ENCODE data around the gene CCDC60.

The CCDC60 gene

GRCh38 chr12:119322301-119322723 lies 12.2 kb upstream of the CCDC60 start:
- Histone ChIP-seq H3F3A (ENCODE audit: insufficient read depth, low read length) (no peaks in the 10 kb centered on the region), H2AFZ (ENCODE audit: low read length) (no peak overlapping the region), H3K4me3 (ENCODE audit: low read length) (no peak overlapping the region), H3K27ac (ENCODE audit: low read length) (no peak overlapping the region), H3K4me1 (ENCODE audit: low read length) (no peaks in the 10 kb centered on the region), H3K4me2 (ENCODE audit: low read depth, low read length) (no peak overlapping the region), H4K20me1 (ENCODE audit: insufficient read depth, low read length) (no peaks in the 10 kb centered on the region), H3K27me3 (replicated peaks; ENCODE audit: insufficient read depth, low read length) (no peaks in the 10 kb centered on the region), H3K9me3 (replicated peaks; ENCODE audit: insufficient read depth, low read length) (no peaks in the 10 kb centered on the region), H3K79me2 (ENCODE audit: low read length) (no peaks in the 10 kb centered on the region), H3K9me2 (replicated peaks; ENCODE audit: insufficient read depth, low read length) (no peaks in the 10 kb centered on the region), H3K9ac (ENCODE audit: low read length) (no peak overlapping the region), H3K36me3 (replicated peaks; ENCODE audit: insufficient read depth, low read length) (no peaks in the 10 kb centered on the region)
- TF ChIP-seq EZH2 (optimal IDR thresholded peaks at IDR 0.05; ENCODE audit: low read depth, low read length) = no peak
- no peak for TF ChIP-seq CTCF (IDR thresholded peaks at IDR 0.05; ENCODE audit: low read length)
- TF ChIP-seq EZH2phosphoT487 (IDR thresholded peaks at IDR 0.05; ENCODE audit: low read length) = no peak
- DNase-seq = no peak

- no peaks in the 10 kb centered on the region for H4K20me1 ChIP-seq (ENCODE audit: insufficient read depth, low read length)
- H3F3A ChIP-seq (ENCODE audit: insufficient read depth, low read length) = no peaks in the 10 kb centered on the region
- H3K27me3 ChIP-seq (replicated peaks; ENCODE audit: insufficient read depth, low read length) = no peaks in the 10 kb centered on the region
- H3K27ac ChIP-seq (ENCODE audit: low read length) = no peak overlapping the region
- H3K4me1 ChIP-seq (ENCODE audit: low read length) = no peaks in the 10 kb centered on the region
- H3K36me3 ChIP-seq (replicated peaks; ENCODE audit: insufficient read depth, low read length) = no peaks in the 10 kb centered on the region
- H3K9me3 ChIP-seq (replicated peaks; ENCODE audit: insufficient read depth, low read length) = no peaks in the 10 kb centered on the region
- H3K9ac ChIP-seq (ENCODE audit: low read length) = no peak overlapping the region
- H2AFZ ChIP-seq (ENCODE audit: low read length) = no peak overlapping the region
- no peaks in the 10 kb centered on the region for H3K79me2 ChIP-seq (ENCODE audit: low read length)
- no peak overlapping the region for H3K4me2 ChIP-seq (ENCODE audit: low read depth, low read length)
- no peak overlapping the region for H3K4me3 ChIP-seq (ENCODE audit: low read length)
- no peak for TF ChIP-seq EZH2 (optimal IDR thresholded peaks at IDR 0.05; ENCODE audit: low read depth, low read length)
- no peak for TF ChIP-seq EZH2phosphoT487 (IDR thresholded peaks at IDR 0.05; ENCODE audit: low read length)
- no peak for TF ChIP-seq CTCF (IDR thresholded peaks at IDR 0.05; ENCODE audit: low read length)
- H3K9me2 ChIP-seq (replicated peaks; ENCODE audit: insufficient read depth, low read length) = no peaks in the 10 kb centered on the region
- no peak for DNase-seq
Observed at GRCh38 chr12:119325813-119326212, 8.7 kb upstream of the CCDC60 start.

- Histone ChIP-seq H3K27me3 (replicated peaks; ENCODE audit: insufficient read depth, low read length) (no peaks in the 10 kb centered on the region), H3K4me2 (ENCODE audit: low read depth, low read length) (no peak overlapping the region), H3K4me1 (ENCODE audit: low read length) (no peaks in the 10 kb centered on the region), H3K9ac (ENCODE audit: low read length) (no peak overlapping the region), H3K27ac (ENCODE audit: low read length) (no peak overlapping the region), H4K20me1 (ENCODE audit: insufficient read depth, low read length) (no peaks in the 10 kb centered on the region), H3K9me2 (replicated peaks; ENCODE audit: insufficient read depth, low read length) (no peaks in the 10 kb centered on the region), H3F3A (ENCODE audit: insufficient read depth, low read length) (no peaks in the 10 kb centered on the region), H3K79me2 (ENCODE audit: low read length) (no peaks in the 10 kb centered on the region), H2AFZ (ENCODE audit: low read length) (no peak overlapping the region), H3K9me3 (replicated peaks; ENCODE audit: insufficient read depth, low read length) (no peaks in the 10 kb centered on the region), H3K4me3 (ENCODE audit: low read length) (no peak overlapping the region), H3K36me3 (replicated peaks; ENCODE audit: insufficient read depth, low read length) (no peaks in the 10 kb centered on the region)
- no peak for TF ChIP-seq EZH2phosphoT487 (IDR thresholded peaks at IDR 0.05; ENCODE audit: low read length)
- no peak for TF ChIP-seq CTCF (IDR thresholded peaks at IDR 0.05; ENCODE audit: low read length)
- no peak for TF ChIP-seq EZH2 (optimal IDR thresholded peaks at IDR 0.05; ENCODE audit: low read depth, low read length)
- DNase-seq = no peak
Observed at GRCh38 chr12:119326341-119326740, 8.2 kb upstream of the CCDC60 start.

Data from MM.1S (cell line).